SK-N-SH treated with all-trans-retinoic acid at 6 μM for 48 hours (cell line): ENCODE measurements around the gene NAPSA.

Experiments
- ATAC-seq: fragments of 200-7000 bp; cut with Tn5 transposase; 3 replicates; pipeline ENCODE4 v1.9.1; 2020; ENCODE audit warnings: mild to moderate bottlenecking, moderate library complexity
- ESRRG ChIP-seq: fragments of 250-450 bp; sonication (Bioruptor Pico); IDR thresholded peaks from 2 replicates; pipeline ENCODE4 v1.6.1; 2021; ENCODE audit warnings: mild to moderate bottlenecking
- GLIS3 ChIP-seq: fragments of 250-450 bp; sonication (Bioruptor Pico); IDR thresholded peaks from 2 replicates; pipeline ENCODE4 v1.5.0; 2020; ENCODE audit warnings: mild to moderate bottlenecking, moderate library complexity
- PPARA ChIP-seq: fragments of 250-450 bp; sonication (Bioruptor Pico); IDR thresholded peaks from 2 replicates; pipeline ENCODE4 v1.5.0; 2020; ENCODE audit warnings: mild to moderate bottlenecking, borderline replicate concordance
- ZC3H10 ChIP-seq: fragments of 250-450 bp; sonication (Bioruptor Pico); IDR thresholded peaks from 2 replicates; pipeline ENCODE4 v1.5.1; 2021; ENCODE audit warnings: mild to moderate bottlenecking, moderate library complexity
- ZFP30 ChIP-seq: fragments of 450-650 bp; formaldehyde crosslinking; IDR thresholded peaks from 2 replicates; pipeline ENCODE4 v1.5.0; 2022; ENCODE audit warnings: mild to moderate bottlenecking, moderate library complexity
- ZNF70 ChIP-seq: fragments of 450-650 bp; formaldehyde crosslinking; IDR thresholded peaks from 2 replicates; pipeline ENCODE4 v1.5.0; 2020; ENCODE audit warnings: mild to moderate bottlenecking, moderate library complexity
- ZNF8 ChIP-seq: fragments of 450-650 bp; formaldehyde crosslinking; IDR thresholded peaks from 2 replicates; pipeline ENCODE4 v1.5.0; 2020; ENCODE audit warnings: mild to moderate bottlenecking, moderate library complexity
- TF ChIP-seq, protein P1 (sequence below): fragments of 250-450 bp; sonication (Bioruptor Pico); IDR thresholded peaks from 2 replicates; pipeline ENCODE4 v1.5.1; 2021; ENCODE audit warnings: mild to moderate bottlenecking, moderate library complexity
- TF ChIP-seq, protein P2 (sequence below): fragments of 250-450 bp; sonication (Bioruptor Pico); IDR thresholded peaks from 2 replicates; pipeline ENCODE4 v1.5.0; 2020; ENCODE audit warnings: mild to moderate bottlenecking, moderate library complexity
- TF ChIP-seq, protein P3 (sequence below): fragments of 250-450 bp; sonication (Bioruptor Pico); IDR thresholded peaks from 2 replicates; pipeline ENCODE4 v1.8.0; 2020; ENCODE audit warnings: mild to moderate bottlenecking, moderate library complexity, borderline replicate concordance
- TF ChIP-seq, protein P4 (sequence below): fragments of 250-450 bp; sonication (Bioruptor Pico); IDR thresholded peaks from 2 replicates; pipeline ENCODE4 v1.8.0; 2021; ENCODE audit warnings: low read depth, mild to moderate bottlenecking, moderate library complexity, borderline replicate concordance

The NAPSA gene

DNA sequence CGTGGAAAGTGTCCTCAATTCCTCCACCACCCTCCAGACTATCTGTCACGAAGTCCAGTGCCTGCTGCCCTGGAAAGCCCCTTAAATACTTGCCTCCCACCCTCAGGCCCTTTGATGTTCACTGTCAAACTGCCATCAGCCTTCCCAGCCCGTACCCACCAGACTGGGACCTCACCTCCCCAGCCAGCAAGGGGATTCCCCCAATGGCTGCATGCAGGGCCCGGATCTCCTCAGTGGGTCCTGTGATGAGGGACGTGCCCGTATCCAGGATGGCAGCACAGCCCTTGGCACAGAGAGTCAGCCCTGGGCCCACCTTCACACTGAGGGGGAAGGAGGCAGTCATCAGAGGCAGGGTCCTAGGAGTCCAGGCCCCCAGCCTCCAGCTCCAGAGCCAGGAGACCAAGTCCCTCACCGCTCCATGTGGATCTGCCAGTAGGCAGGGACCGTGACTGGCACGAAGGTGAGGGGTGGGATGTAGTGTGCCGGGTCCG lies 6.1 kb downstream of the NAPSA start:
- no peak for TF ChIP-seq ZNF70 (CRISPR knock-in tag)
- TF ChIP-seq, protein P1, sequence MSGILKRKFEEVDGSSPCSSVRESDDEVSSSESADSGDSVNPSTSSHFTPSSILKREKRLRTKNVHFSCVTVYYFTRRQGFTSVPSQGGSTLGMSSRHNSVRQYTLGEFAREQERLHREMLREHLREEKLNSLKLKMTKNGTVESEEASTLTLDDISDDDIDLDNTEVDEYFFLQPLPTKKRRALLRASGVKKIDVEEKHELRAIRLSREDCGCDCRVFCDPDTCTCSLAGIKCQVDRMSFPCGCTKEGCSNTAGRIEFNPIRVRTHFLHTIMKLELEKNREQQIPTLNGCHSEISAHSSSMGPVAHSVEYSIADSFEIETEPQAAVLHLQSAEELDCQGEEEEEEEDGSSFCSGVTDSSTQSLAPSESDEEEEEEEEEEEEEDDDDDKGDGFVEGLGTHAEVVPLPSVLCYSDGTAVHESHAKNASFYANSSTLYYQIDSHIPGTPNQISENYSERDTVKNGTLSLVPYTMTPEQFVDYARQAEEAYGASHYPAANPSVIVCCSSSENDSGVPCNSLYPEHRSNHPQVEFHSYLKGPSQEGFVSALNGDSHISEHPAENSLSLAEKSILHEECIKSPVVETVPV (CRISPR knock-in tag), result no peak
- TF ChIP-seq ZNF8 (CRISPR knock-in tag), result no peak
- no peak for TF ChIP-seq ESRRG (CRISPR knock-in tag)
- ATAC-seq, result no peak

DNA sequence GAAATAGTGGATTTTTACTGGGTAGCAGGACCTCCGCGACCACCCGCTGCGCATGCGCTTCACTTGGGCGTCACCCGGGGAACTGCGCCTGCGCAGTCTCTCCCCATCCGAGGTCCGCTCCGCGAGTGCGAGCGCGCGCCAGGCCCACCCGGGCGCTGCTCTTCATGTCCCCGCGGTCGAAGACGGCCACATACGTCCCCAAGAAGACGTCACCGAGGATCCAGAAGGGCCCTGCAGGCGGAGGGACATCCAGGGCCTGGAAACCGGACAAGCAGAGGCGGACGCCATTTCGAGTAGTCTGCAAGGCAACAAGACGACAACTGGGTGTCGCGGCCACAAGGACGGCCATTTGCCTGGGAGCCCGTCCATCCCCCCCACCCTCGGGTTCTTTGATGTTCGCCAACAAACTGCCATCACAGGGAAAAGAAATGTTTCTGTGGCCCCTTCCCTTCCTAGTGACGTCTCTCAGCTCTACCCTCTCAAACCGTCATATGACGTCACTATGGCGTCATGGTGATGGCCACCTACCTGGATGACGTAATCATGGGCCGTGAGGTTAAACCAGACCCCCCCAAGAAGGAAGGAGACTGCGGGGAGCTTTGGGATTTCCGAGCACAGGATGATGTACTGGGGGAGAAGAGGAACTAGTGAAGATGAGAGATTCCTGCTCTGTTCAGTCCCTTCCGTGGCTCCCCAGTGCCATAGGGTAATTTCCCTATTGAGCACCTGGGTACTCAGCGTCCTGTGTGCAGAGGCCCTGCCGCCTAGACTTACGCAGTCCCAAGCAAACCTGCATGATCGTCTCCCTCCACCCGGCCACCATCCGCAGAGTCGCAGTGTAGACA lies 6.7 kb downstream of the NAPSA start:
- no peak for ATAC-seq
- TF ChIP-seq, protein P2, sequence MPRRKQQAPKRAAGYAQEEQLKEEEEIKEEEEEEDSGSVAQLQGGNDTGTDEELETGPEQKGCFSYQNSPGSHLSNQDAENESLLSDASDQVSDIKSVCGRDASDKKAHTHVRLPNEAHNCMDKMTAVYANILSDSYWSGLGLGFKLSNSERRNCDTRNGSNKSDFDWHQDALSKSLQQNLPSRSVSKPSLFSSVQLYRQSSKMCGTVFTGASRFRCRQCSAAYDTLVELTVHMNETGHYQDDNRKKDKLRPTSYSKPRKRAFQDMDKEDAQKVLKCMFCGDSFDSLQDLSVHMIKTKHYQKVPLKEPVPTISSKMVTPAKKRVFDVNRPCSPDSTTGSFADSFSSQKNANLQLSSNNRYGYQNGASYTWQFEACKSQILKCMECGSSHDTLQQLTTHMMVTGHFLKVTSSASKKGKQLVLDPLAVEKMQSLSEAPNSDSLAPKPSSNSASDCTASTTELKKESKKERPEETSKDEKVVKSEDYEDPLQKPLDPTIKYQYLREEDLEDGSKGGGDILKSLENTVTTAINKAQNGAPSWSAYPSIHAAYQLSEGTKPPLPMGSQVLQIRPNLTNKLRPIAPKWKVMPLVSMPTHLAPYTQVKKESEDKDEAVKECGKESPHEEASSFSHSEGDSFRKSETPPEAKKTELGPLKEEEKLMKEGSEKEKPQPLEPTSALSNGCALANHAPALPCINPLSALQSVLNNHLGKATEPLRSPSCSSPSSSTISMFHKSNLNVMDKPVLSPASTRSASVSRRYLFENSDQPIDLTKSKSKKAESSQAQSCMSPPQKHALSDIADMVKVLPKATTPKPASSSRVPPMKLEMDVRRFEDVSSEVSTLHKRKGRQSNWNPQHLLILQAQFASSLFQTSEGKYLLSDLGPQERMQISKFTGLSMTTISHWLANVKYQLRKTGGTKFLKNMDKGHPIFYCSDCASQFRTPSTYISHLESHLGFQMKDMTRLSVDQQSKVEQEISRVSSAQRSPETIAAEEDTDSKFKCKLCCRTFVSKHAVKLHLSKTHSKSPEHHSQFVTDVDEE, result no peak
- no peak for TF ChIP-seq ZNF70 (CRISPR knock-in tag)
- TF ChIP-seq, protein P3, sequence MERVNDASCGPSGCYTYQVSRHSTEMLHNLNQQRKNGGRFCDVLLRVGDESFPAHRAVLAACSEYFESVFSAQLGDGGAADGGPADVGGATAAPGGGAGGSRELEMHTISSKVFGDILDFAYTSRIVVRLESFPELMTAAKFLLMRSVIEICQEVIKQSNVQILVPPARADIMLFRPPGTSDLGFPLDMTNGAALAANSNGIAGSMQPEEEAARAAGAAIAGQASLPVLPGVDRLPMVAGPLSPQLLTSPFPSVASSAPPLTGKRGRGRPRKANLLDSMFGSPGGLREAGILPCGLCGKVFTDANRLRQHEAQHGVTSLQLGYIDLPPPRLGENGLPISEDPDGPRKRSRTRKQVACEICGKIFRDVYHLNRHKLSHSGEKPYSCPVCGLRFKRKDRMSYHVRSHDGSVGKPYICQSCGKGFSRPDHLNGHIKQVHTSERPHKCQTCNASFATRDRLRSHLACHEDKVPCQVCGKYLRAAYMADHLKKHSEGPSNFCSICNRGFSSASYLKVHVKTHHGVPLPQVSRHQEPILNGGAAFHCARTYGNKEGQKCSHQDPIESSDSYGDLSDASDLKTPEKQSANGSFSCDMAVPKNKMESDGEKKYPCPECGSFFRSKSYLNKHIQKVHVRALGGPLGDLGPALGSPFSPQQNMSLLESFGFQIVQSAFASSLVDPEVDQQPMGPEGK (CRISPR knock-in tag), result no peak
- no peak for TF ChIP-seq ZFP30 (CRISPR knock-in tag)
- no peak for TF ChIP-seq ZC3H10
- TF ChIP-seq GLIS3 (CRISPR knock-in tag), result no peak
- TF ChIP-seq, protein P4, sequence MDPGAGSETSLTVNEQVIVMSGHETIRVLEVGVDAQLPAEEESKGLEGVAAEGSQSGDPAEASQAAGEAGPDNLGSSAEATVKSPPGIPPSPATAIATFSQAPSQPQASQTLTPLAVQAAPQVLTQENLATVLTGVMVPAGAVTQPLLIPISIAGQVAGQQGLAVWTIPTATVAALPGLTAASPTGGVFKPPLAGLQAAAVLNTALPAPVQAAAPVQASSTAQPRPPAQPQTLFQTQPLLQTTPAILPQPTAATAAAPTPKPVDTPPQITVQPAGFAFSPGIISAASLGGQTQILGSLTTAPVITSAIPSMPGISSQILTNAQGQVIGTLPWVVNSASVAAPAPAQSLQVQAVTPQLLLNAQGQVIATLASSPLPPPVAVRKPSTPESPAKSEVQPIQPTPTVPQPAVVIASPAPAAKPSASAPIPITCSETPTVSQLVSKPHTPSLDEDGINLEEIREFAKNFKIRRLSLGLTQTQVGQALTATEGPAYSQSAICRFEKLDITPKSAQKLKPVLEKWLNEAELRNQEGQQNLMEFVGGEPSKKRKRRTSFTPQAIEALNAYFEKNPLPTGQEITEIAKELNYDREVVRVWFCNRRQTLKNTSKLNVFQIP (CRISPR knock-in tag), result no peak
- TF ChIP-seq PPARA (CRISPR knock-in tag), result no peak

DNA sequence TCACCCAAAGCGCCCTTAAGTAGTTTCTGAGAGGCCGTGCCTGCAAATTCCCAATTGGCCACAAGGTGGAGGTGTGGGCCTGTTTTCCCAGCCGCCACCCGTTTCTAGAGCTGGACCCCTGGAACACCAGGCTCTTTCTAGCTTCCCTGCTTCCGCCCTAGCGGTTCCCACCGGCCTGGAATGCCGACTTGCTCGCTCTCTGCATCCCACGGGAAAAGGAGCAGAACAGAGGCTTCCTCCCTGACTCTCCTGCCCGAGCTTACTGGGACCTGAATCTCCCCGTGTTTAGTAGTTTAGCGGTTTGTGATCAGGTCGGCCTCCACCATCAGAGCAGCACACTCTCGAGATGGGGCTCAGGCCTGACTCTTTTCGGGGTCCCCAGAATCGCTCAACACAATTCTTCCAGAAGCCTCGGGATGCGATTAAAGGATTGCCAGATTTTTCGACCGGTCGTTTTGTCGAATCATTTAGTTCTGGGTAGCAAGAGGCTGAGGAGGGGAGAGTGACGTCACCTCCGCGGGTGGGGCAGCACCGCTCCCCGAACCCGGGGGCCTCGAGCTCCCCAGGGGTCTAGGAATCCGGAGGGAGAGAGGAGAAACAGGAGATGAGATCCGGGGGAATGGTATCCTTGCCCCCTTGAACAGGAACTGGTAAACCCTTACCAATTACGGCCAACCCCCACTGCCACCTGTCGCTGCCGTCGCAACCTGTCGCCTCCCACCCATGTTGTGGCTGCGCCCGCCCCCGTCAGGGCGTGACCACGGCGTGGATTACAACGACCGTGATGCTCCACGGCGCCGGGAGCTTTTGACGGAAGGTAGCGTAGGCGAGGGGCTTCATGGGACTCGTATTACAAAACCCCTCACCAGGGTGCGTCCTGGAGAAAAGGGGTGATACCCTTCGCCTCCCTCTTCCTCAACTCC lies 8.0 kb downstream of the NAPSA start:
- peak; percentile 89 for ATAC-seq
- TF ChIP-seq, protein P2, result no peak
- TF ChIP-seq, protein P4 (CRISPR knock-in tag), result no peak
